HuH-7.5 (cell line): ENCODE data around the gene MAGI2.
"Not testable (repeated sequence)": the region's sequence is repeated elsewhere in the genome, so short reads cannot be mapped to it uniquely, and the experiment has no call there.

Experiments used
- DNase-seq: peaks from one replicate; pipeline ENCODE4 v3.0.0; 2011; ENCODE audit warnings: low spot score

Gene MAGI2

DNA sequence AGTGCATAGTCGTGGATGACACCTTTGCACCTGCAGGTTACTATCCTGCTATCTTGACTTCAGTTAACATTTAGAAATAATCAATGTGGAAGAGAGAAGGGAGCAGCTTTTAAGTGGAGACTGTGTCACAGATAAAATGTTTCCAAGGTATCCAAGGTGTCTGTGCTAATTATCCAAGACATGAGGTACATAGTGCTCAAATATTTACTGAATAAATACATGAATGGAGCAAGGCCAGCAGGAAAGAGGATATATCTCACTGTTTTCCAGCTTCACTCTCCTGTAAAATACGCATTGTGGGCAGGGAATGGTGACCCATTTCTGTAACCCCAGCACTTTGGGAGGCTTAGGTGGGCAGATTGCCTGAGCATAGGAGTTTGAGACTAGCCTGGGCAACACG is 1102.5 kb downstream of the MAGI2 start:
- DNase-seq: no peak

DNA sequence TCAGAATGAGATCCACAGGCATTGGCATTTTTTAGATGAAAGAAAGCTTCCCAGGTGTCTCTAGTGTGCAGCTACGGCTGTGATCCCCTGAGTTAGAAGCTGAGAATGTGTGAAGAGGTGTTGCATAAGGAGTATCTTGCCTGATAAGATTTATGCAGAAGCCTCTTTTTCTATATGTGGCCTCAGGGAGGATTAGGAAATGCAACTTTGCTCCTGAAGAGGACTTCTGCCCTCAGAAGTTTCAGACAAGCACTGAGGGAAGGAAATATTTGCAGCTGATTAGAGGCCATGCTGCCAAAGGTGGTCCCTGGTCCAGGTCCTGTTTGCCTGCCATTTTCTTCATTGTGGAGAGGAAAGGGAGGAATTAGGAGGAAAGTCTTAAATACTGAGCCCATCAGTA is 1103.1 kb downstream of the MAGI2 start:
- no peak for DNase-seq

DNA sequence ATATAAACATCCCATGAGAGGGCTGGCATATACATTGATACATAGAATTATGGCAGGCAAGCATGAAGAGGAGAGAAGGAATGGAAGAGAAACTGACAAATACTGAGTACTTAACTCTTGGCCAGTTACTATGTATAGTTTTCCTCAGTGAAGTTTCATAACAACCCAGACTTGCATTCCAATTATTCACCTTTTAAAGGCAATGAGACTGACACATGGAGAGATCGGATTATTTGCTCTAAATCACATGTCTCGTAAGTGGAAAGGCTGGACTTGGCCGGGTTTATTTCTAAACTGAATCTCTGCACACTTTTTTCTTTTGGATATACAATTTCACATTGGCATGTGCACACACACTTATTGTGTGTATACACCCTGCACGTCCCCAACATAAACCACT is 1106.6 kb downstream of the MAGI2 start:
- no peak for DNase-seq

DNA sequence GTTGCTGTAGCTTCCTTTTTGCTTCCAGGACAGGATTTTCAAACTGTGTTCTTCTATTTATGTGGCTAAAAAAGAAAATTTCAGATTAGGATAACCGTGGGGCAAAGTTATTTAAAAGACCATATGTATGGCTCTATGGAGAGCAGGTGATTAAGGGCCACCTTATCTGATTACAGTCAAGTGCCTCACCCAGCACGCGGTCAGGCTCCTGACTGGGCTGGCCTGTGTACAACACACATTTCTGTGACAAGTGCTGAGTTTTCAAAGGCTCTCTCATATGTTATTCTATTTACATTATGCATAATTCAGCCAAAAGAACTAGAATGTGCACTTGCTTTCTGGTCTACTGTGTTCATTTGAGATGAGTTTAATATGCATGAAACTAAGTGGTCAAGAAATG is 1107.5 kb downstream of the MAGI2 start:
- no peak for DNase-seq

DNA sequence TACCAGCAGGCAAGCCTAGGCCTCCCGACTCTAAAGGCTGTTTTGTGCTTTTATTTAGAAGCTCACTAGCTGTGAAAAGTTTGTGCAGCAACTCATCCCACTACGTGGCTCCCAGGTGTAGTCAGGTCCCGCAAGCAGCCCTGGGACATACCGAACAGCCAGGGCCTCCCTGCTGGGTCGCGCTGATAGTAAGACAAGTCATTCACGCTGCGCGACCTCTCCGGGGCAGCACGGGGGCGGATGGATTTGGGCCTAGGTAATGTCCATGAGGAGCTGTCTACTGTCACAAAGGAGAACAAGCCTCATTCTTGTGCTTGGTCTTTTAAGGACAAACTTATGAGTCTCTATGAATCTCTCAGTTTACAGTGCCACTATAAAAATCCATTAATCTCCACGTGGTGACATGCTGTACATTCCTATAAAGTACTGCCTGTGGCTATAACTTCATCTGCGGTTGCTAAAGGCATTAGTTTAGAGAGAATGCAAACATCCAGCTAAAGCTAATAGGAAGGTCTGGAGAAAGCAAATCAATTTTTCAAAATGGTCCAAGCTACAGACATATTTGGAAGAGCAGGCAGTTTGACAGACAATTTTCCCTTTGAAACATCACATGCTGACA is 1108.1 kb downstream of the MAGI2 start:
- no peak for DNase-seq

DNA sequence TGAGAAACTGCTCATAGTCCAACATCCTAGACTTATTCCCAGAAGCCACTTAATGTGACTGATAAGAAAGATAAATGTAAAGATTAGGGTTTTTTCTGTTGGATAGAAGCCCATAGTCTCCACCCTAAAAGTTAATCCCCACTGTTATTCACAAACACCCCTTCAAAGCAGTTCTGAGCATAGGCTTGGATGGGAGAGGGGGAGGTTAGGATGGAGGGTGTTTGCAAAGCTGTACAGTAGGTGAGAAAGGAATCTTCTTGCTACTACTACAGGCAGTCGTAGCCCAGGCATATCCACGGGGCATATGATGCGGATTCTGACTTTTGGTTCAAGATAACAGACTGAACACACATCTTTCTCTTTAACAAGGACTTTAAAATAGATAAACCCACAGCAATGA is 1119.0 kb downstream of the MAGI2 start:
- DNase-seq: no peak

DNA sequence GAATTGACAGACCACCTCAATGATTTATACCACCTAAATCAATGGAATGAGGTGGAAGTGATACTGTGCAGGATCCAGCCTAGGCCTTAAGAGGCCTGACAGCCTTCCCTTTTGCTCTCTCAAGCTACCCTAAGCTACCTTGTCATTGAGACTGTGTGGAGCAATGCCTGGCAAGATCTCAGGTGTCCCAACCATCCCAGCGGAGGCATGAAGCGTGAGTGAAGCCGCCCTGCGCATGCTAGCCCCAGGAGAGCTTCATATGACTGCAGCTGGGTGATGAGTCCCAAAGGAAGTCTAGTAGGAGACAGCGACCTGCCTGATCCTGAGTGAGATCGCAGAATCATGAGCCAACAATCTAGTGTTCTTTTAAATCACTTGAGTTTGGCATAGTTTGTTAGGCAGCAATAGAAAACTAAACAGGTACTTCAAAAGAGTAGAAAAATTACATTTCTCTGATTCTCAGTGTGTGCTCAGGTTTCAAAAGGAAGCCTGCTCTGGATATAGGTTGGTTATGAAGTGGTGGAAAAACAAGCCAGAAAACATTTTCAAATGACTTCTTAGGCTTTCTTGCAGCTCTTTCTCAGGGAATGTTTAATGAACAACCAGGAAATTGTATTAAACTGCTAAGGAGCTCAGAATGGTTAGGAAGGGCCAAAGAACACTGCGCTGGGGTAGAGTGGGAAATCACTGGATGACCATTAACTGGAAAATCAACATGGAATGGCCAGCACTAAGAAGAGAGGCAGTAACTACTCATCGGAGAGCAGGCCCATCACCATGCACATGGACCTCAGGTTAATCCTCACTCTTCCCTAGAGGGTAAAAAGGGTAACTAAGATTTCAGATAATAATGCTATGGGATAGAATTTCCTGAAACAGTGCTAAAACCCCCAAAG is 1119.7 kb downstream of the MAGI2 start:
- DNase-seq: no peak

DNA sequence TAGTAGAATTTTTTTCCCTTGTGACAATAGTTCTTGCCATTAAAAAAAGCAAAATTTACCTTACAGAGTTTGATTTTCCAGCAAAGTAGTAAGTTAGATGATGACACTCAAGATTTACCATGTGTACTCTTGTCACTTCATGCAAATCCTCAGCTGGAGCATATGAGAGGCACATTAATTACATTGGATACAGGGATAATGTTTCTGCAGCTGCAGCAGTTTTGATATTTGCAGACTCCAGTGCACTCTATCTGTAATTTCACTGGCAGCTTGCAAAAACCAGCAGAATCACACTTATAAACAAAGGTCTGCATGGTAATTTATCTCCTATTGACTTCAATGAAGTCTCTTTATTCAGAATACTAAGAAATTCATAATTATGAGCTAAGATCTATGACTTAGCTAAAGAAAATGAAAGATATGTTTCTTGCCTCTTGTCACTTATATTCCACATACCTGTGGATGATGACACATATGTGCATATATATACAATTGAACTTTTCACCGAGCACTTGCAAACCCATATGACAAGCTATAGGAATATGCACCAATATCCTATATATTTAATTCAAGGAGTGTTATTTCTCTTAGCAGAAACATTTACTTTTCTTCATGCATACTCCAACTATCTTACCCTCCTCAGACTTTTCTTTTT is 1124.3 kb downstream of the MAGI2 start:
- DNase-seq: no peak

DNA sequence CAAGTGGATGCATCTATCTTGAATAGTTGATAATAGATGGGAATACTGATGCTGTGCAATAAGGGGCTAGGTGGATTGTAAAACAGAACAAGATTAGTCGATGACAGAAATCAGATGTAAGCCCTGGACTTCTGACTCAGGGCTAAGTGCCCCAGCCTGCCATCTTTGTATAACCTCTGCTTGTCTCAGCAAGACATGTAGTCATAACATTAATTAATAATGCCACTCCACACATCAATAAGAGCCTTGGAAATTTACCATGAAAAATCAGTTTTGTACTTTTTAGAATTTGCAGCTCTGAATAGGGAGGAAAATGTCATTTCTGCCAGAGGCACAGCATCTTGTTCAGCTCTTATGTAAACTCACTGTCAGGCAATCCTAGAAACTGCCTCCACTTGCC is 1125.7 kb downstream of the MAGI2 start:
- DNase-seq: no peak

DNA sequence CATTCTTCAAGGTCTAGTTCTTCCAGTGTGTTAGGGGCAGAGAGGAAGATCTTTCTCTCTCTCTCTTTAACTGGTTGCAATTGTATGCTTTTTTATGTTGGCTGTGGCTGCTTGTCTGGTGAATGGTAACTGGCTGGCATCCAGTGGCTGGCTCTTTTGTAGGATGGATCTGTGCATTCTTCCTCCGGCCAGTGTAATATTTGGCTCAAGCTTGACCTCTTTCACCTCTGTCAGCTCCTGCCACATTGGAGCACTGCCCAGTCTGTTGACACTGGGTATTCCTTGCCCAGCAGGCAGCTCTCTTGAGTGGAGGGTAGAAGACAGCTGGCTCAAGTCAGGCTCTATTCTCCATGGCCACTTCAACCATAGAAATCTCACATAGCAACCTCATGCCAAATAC is 1126.6 kb downstream of the MAGI2 start:
- no peak for DNase-seq

DNA sequence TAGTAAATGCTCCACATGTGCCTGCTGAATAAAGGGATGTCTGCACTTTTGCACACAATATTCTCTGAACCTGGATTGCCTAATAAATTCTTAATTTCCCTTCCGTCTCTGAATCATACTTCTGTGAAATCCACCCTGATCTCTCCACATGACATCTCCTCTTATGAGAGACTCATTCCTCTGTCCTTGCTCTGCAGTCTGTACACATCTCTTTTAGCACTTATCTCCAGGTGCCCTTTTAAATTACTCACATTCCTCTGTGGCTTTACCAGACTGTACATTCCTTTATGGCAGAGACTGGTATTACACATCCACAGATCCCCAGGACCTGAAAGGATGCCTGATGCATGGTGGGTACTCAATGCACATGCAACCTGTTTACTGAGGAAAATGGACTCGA is 1127.3 kb downstream of the MAGI2 start:
- no peak for DNase-seq

DNA sequence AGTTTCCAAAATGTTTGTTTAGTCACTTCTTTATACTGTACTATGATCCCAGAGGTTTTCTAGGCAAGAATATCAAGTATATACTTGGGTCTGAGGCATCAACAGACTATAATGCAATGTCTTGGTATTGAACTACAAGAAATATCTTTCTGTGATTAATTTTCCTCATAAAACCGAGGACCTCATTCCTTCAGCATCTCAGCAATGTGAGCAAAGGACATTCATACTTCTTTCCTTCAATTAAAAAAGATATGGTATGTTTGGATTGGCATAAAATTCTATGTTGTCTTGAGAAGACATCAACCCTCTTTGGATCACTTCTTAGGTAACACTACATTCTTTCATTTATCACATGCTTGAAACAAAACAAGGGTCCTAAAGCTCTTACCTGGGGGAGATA is 1130.3 kb downstream of the MAGI2 start:
- DNase-seq: no peak

DNA sequence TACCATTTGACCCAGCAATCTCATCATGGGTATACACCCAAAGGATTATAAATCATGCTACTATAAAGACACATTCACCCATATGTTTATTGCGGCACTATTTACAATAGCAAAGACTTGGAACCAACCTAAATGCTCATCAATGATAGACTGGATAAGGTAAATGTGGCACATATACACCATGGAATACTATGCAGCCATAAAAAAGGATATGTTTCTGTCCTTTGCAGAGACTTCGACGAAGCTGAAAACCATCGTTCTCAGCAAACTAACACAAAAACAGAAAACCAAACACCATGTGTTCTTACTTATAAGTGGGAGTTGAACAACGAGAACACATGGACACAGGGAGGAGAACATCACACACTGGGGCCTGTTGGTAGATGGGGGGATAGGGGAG is 1131.2 kb downstream of the MAGI2 start:
- DNase-seq: not testable (repeated sequence)

DNA sequence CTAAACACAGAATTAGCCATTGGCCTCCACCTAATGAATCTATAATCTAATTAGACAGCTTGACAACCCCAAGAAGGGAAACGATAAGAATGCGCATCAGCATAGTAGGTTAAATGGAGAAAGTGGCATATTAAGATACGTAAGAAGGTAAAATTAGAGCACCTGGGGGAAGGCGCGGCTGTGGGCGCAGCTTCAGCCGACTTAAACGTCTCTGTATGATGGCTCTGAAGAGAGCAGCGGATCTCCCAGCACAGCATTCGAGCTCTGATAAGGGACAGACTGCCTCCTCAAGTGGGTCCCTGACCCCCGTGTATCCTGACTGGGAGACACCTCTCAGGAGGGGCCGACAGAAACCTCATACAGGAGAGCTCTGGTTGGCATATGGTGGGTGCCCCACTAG is 1136.1 kb downstream of the MAGI2 start:
- DNase-seq: no peak

DNA sequence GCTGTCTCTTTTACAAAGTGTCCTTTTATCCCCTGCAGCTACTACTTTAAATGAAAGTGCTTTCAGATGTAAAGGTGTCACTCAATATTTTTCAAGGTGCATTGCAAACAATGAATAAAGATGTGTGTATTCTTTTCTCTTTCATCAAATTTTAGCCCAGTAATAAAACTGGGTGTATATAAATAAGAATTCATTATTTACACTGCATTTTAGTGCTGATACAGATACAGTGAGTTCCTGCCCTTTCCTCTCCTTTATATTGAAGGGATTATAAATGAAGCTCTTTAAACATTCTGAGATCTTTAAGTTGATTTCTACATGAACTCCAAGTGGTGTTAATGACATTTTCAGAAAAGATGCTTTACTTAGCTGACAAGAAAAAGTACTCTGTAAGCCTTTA is 1137.4 kb downstream of the MAGI2 start:
- no peak for DNase-seq

DNA sequence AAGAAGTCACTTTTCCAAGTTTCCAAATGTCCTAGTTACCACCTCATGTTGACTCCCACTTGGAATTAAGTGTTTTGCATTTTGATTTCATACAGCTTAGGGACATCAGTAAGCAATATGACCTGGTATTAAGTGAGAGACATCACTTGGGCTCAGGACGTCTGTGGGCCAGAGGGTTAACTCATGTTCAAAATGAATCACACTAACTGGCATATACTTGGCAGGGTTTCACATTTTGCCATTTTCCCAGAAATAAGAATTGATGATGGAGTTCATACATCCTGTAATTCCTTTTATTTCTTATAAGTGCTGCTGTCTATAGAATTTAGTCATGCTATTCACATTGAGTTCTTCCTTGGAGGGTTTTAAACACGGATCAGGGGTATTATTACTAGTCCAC is 1138.3 kb downstream of the MAGI2 start:
- DNase-seq: no peak

DNA sequence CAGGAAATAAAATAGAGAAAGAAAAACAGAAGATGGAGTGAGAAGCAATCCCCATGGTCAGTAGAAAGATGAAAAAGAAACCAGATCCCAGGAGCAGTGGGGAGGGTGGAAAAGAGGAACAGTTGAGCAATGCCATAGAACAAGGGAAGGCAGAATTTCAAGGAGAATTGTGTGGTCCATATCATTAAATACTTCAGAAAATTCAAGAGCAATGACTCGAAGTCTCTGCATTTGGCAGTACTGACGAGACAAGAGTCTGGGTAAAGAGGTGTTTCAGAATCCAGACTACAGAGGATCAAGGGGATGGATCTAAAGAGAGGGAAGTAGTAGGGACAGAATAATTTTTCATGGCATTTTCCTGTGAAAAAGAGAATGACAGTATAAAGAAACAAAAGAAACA is 1142.3 kb downstream of the MAGI2 start:
- no peak for DNase-seq

DNA sequence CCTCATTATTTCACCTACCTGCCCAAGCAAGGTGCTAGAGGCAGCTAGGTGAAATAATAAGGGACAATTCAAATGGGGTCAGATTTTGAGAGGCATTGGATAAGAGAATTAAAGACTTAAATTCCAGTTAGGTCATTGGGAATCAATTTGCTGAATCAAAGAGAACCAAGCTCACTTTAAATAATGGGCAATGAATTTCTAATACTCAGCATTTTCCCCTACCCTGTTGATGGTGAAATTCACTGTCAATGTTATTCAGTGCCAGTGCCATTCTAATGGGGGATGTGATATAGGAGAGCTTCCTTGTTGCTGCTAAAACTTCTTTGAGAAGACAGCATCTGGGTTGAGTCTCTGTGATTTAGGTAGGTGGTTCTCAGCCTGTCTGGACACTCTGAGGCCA is 1145.6 kb downstream of the MAGI2 start:
- no peak for DNase-seq

DNA sequence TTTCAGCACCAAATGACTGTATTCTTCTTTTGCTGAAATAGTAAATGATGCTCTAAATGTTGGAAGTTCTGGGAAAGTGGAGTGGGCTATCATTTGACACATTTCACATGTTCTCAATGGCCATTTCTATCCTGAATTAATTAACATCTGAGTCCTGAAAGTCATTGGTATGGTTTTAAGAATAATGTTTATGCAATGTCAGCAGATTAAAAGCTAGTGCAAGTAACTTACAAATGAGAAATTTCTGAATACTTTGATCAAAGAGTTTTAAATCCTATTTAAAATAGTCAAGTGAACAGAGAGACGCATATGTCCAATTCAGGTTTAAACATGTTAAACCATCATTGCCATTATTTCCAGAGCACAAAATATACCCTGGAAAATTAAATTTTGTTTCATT is 1146.8 kb downstream of the MAGI2 start:
- no peak for DNase-seq

DNA sequence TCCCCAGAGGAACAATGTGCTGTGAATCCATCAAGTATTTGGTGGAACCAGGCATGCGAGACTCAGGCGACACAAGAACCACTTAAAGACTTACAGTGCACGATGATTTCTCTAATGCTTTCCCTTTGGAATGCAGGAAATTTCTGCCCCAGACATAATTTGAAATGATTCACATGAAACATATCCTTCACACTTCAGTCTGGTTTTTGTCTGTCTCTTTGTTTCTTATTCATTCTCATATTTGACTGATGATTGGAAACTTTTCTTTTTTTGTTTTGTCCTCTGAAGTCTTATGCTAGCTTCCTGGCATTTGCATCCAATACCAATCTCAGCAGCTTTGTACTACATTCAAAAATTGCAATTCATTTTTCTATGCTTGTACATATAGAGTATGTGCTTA is 1152.1 kb downstream of the MAGI2 start:
- DNase-seq: no peak

DNA sequence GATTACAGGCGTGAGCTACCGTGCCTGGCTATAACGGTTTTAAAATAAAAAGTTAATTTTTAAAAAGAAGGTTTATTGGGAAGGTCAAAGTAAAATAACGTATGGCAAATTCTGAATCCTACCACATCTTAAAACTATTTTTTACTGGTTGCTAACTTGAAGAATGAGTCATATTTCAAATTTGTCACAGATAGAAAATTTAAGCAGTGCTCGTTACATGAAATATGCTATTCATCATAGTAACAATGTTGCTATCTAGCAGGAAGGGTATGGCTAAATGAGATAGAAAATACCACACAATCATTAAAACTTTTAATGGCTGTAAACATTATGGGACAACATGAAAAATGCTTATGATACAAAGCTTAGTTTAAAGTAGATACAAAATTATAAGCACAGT is 1154.4 kb downstream of the MAGI2 start:
- DNase-seq: no peak

DNA sequence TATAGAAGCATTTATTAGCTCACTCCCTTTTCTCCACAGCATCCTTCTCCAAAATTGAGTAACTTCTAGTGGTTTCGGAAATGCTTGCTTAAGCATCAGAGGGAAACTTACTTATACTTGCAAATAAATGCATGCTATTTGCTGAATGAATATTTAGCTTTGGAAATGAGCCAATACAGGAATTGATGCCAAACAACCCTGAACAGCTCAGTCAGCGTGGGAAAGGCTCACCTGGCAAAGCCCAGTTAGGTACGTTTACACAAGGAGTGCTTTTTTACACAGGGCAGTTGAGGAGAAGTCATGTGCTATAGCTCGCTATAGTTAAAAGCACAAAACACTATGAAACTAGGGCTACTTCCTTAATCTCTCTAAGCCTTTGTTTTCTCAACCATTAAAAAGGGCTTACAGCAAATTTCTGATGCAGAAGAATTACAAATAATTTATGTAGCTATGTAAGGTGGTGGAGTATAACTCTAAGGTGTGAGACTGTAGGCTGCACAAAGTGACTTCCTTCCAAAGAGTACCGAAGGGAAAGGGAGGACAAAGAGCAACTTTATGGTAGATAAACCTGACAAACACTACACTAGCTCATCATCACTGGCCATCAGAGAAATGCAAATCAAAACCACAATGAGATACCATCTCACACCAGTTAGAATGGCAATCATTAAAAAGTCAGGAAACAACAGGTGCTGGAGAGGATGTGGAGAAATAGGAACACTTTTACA is 1156.7 kb downstream of the MAGI2 start:
- no peak for DNase-seq
